Activated CD8-positive, alpha-beta memory T cell treated with anti-CD3 and anti-CD28 coated beads, Interleukin-2, amount 50 U/mL, for 4 hours (primary cell): Measurements from ENCODE around the gene DCT.

ENCODE experiments used
- DNase-seq: peaks from one replicate; pipeline ENCODE4 v3.0.0-alpha.2; 2020

DCT gene

GRCh38 chr13:94390881-94391280 is 88.6 kb downstream of the DCT start:
- DNase-seq, result no peak

- DNase-seq, result no peak
Observed at GRCh38 chr13:94389604-94390351, 89.7 kb downstream of the DCT start.

- no peak for DNase-seq
Observed at GRCh38 chr13:94387047-94387446, 92.4 kb downstream of the DCT start.
